ENCODE measurements around the gene ADGRG2. TPM values are rescaled to one million over a fixed set of nuclear protein-coding genes. Genes with fewer than 3 reads are reported as not detected.
"Not testable (repeated sequence)": the region's sequence is repeated elsewhere in the genome, so short reads cannot be mapped to it uniquely, and the experiment has no call there.

ADGRG2 gene
- total RNA-seq, 1 donor from 2014 or later, result not detected

- Mint-ChIP-seq H3K36me3 (ENCODE audit: unreplicated experiment) (no peaks in the 10 kb centered on the region), H3K27me3 (ENCODE audit: unreplicated experiment) (no peaks in the 10 kb centered on the region), H3K4me3 (ENCODE audit: unreplicated experiment) (no peak overlapping the region), H3K9me3 (ENCODE audit: unreplicated experiment) (peaks cover 16% of the 10 kb centered on the region), H3K4me1 (ENCODE audit: unreplicated experiment) (no peaks in the 10 kb centered on the region), H3K27ac (ENCODE audit: unreplicated experiment) (no peak overlapping the region)
- TF ChIP-seq, protein P1, sequence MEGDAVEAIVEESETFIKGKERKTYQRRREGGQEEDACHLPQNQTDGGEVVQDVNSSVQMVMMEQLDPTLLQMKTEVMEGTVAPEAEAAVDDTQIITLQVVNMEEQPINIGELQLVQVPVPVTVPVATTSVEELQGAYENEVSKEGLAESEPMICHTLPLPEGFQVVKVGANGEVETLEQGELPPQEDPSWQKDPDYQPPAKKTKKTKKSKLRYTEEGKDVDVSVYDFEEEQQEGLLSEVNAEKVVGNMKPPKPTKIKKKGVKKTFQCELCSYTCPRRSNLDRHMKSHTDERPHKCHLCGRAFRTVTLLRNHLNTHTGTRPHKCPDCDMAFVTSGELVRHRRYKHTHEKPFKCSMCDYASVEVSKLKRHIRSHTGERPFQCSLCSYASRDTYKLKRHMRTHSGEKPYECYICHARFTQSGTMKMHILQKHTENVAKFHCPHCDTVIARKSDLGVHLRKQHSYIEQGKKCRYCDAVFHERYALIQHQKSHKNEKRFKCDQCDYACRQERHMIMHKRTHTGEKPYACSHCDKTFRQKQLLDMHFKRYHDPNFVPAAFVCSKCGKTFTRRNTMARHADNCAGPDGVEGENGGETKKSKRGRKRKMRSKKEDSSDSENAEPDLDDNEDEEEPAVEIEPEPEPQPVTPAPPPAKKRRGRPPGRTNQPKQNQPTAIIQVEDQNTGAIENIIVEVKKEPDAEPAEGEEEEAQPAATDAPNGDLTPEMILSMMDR (IDR thresholded peaks at IDR 0.05), result no peak
- no peak for DNase-seq (ENCODE audit: extremely low spot score, unreplicated experiment)
These were observed 49.9 kb downstream of the ADGRG2 start for GRCh38 chrX:19072372-19072771.

GRCh38 chrX:19070555-19070994 is 51.7 kb downstream of the ADGRG2 start:
- Mint-ChIP-seq H3K4me3 (ENCODE audit: unreplicated experiment) (no peak overlapping the region), H3K9me3 (ENCODE audit: unreplicated experiment) (peaks cover 19% of the 10 kb centered on the region), H3K27ac (ENCODE audit: unreplicated experiment) (no peak overlapping the region), H3K36me3 (ENCODE audit: unreplicated experiment) (no peaks in the 10 kb centered on the region), H3K27me3 (ENCODE audit: unreplicated experiment) (no peaks in the 10 kb centered on the region), H3K4me1 (ENCODE audit: unreplicated experiment) (peaks cover 2% of the 10 kb centered on the region)
- no peak for DNase-seq (ENCODE audit: extremely low spot score, unreplicated experiment)
- TF ChIP-seq, protein P1 (IDR thresholded peaks at IDR 0.05), result no peak

DNA sequence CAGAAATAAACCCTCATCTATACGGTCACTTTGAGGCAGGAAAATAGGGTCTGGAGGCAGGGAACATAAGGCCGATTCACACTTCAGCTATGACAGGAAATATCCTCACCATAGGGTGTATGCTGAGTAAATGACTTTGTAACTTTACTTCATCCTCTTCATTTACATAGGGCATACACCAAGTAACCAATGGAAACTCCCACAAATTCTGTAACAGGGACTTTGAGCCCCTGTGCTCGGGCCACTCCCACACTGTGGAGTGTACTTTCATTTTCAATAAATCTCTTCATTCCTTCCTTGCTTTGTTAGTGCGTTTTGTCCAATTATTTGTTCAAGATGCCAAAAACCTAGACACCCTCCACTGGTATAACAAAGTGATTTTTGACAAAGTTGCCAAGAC is 55.3 kb downstream of the ADGRG2 start:
- H3K4me3 Mint-ChIP-seq (ENCODE audit: unreplicated experiment); DNase-seq (ENCODE audit: extremely low spot score, unreplicated experiment); H3K4me1 Mint-ChIP-seq (ENCODE audit: unreplicated experiment); H3K36me3 Mint-ChIP-seq (ENCODE audit: unreplicated experiment); H3K27me3 Mint-ChIP-seq (ENCODE audit: unreplicated experiment); H3K27ac Mint-ChIP-seq (ENCODE audit: unreplicated experiment): not testable (repeated sequence)
- H3K9me3 Mint-ChIP-seq (ENCODE audit: unreplicated experiment), result peaks cover 19% of the 10 kb centered on the region

- no peak overlapping the region for H3K4me3 Mint-ChIP-seq (ENCODE audit: unreplicated experiment)
- no peaks in the 10 kb centered on the region for H3K36me3 Mint-ChIP-seq (ENCODE audit: unreplicated experiment)
- H3K27ac Mint-ChIP-seq (ENCODE audit: unreplicated experiment), result no peak overlapping the region
- peaks cover 4% of the 10 kb centered on the region for H3K4me1 Mint-ChIP-seq (ENCODE audit: unreplicated experiment)
- H3K27me3 Mint-ChIP-seq (ENCODE audit: unreplicated experiment), result no peaks in the 10 kb centered on the region
- TF ChIP-seq, protein P1 (IDR thresholded peaks at IDR 0.05), result no peak
- DNase-seq (ENCODE audit: extremely low spot score, unreplicated experiment), result no peak
- H3K9me3 Mint-ChIP-seq (ENCODE audit: unreplicated experiment), result peaks cover 19% of the 10 kb centered on the region
These were observed 56.7 kb downstream of the ADGRG2 start for GRCh38 chrX:19065535-19065934.

GRCh38 chrX:19064175-19064574 is 58.1 kb downstream of the ADGRG2 start:
- peaks cover 4% of the 10 kb centered on the region for H3K4me1 Mint-ChIP-seq (ENCODE audit: unreplicated experiment)
- no peak overlapping the region for H3K4me3 Mint-ChIP-seq (ENCODE audit: unreplicated experiment)
- H3K36me3 Mint-ChIP-seq (ENCODE audit: unreplicated experiment), result no peaks in the 10 kb centered on the region
- TF ChIP-seq, protein P1 (IDR thresholded peaks at IDR 0.05), result no peak
- no peak overlapping the region for H3K27ac Mint-ChIP-seq (ENCODE audit: unreplicated experiment)
- H3K9me3 Mint-ChIP-seq (ENCODE audit: unreplicated experiment), result peaks cover 19% of the 10 kb centered on the region
- H3K27me3 Mint-ChIP-seq (ENCODE audit: unreplicated experiment), result no peaks in the 10 kb centered on the region
- DNase-seq (ENCODE audit: extremely low spot score, unreplicated experiment), result no peak

DNA sequence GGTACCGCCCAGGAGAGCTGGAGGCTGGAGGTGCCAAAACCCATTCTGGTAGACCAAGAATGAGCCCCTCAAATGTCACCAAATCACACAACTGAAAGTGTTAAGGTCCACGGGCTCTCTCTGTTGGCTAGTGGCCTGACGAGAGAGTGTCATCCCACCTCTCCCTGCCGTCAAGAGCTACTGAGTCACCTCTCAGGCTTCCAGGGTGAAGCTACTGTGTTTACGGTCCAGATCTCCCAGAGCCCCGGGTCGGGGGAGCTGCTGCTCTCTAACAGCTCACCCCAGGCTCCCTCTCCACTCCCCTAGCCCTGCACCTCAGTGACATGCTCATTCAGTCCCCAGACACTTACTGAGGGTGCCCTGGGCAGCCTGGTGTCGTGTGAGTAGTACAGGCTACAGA is 59.2 kb downstream of the ADGRG2 start:
- H3K4me1 Mint-ChIP-seq (ENCODE audit: unreplicated experiment), result peaks cover 4% of the 10 kb centered on the region
- peaks cover 19% of the 10 kb centered on the region for H3K9me3 Mint-ChIP-seq (ENCODE audit: unreplicated experiment)
- H3K27ac Mint-ChIP-seq (ENCODE audit: unreplicated experiment), result no peak overlapping the region
- TF ChIP-seq, protein P1 (IDR thresholded peaks at IDR 0.05), result no peak
- no peaks in the 10 kb centered on the region for H3K27me3 Mint-ChIP-seq (ENCODE audit: unreplicated experiment)
- no peak overlapping the region for H3K4me3 Mint-ChIP-seq (ENCODE audit: unreplicated experiment)
- no peaks in the 10 kb centered on the region for H3K36me3 Mint-ChIP-seq (ENCODE audit: unreplicated experiment)
- no peak for DNase-seq (ENCODE audit: extremely low spot score, unreplicated experiment)

Measured in osteocyte (in vitro differentiated cells).